ENCODE data around the gene APP.

Gene APP

GRCh38 chr21:25896501-25897056 lies 274.0 kb downstream of the APP start:
- DNase-seq, result no peak

GRCh38 chr21:25895565-25896205 lies 274.9 kb downstream of the APP start:
- DNase-seq, result peak; percentile 36 to 83

GRCh38 chr21:25893191-25893590 lies 277.4 kb downstream of the APP start:
- no peak for DNase-seq

- no peak for DNase-seq
These were observed 279.0 kb downstream of the APP start for GRCh38 chr21:25891596-25891995.

DNA sequence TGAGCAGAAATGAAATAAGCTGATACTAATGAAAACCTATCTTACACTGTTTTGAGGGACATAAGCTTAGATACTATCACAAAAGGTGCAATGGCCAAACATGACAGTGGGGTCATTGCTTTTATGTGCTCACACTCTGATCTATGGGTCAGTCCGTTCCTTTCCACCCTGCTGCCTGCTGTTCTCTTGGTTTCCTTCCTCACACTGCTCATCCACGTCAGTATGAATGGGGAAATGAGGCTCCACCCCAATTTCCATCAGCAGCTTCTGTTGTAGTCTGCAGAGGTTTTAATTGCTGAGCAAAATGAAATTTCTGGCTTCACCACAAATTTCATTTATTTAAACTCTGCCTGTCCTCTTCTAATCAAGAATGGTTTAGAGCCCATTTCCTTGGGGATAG lies 280.6 kb downstream of the APP start:
- no peak for DNase-seq

- no peak for DNase-seq
These were observed 281.9 kb downstream of the APP start for GRCh38 chr21:25888711-25889110.

GRCh38 chr21:25887646-25888306 lies 282.8 kb downstream of the APP start:
- no peak for DNase-seq

DNA sequence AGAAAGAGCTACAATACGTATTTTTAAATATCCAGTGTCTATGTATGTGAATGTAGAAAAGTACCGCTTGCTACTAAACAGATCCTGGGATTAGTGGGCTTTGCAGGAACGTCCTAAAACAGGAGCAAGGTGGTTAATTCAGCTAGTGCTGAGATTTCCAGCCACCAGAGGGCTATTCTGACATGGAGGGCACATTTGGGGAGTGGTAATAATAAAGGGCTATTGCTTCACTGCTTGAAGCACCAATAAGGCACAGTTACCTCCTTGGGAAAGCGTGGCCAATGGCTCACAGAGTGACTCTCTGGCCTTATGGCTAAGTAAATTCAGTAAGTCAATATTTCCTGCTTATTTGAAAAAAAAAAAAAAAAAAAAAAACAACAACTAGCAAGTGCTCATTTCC lies 283.4 kb downstream of the APP start:
- no peak for DNase-seq

DNA sequence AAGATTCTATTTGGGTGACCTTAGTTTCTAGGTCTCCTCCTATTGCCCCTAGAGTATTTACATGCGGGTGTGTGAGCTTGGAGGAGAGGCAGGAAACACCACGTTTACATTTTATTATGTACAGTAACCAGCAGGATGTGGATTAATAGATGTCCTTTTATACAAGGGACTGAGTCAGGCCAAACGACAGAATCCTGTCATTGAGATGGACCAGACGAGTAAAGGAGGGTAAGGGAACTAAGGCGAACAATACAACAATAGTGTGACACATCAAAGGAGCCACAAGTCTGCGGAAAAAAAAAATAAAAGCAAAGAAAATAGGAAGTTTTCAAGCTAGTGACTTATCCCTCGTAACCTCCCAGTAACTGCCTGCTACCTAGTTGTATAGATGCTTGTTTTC lies 284.7 kb downstream of the APP start:
- DNase-seq, result no peak

DNA sequence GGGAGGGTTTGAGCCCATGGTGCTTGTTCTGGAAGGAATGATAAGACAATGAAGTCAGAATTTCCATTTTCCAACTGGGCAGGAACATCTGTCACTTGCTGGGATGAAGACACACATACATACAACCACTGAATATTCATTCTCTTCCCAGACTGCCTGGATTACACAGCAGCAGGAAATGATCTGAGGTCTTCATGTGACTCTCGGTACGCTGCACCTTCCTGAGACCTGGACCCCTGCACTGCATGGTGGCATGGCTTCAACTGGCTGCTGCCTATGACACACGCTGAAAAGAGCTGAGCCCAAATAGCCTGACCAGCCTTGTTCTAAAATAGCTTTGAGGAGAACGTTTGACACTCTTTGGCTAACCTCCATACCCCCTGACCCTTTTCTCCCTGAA lies 285.2 kb downstream of the APP start:
- DNase-seq, result no peak

GRCh38 chr21:25884311-25884710 lies 286.3 kb downstream of the APP start:
- DNase-seq, result no peak

- DNase-seq, result peak; percentile 58 to 80
These were observed 288.8 kb downstream of the APP start for GRCh38 chr21:25881524-25882376.

GRCh38 chr21:25879203-25879602 lies 291.4 kb downstream of the APP start:
- DNase-seq, result no peak

GRCh38 chr21:25878344-25878743 lies 292.2 kb downstream of the APP start:
- no peak for DNase-seq

DNA sequence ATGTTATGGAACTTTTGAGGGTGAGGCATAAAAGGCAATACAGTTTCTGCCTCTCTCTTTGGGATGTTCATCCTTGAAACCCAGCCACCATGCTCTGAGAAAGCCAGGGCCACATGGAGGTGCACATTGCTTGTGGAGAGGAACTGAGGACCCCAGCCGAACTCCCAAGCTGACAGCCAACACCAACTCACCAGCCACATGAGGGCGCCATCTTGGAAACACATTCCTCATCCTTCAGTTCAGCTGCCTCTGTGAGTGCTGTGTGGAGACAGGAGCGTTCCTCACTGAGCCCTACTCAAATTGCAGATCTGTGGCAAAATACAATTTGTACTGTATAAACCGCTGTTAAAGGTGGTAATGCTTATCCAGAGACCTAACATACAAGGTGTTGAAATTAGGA lies 298.3 kb downstream of the APP start:
- DNase-seq, result no peak

- DNase-seq, result no peak
These were observed 299.0 kb downstream of the APP start for GRCh38 chr21:25871566-25871965.

DNA sequence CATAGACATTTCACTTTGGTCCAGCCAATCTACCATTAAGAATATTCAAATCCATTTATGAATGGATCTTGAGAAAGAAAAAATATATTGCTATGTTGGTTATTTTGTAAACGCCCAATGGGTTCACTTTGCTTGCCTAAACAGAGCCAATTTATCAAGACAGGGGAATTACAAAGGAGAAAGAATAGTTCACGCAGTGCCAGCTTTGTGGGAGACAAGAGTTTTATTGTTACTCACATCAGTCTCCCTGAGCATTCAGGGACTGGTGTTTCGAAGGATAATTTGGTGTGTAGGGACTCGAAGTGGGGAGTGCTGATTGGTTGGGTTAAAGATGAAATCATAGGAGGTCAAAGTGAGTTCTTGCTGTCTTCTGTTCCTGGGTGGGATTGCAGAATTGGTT lies 300.5 kb downstream of the APP start:
- no peak for DNase-seq

- no peak for DNase-seq
These were observed 303.5 kb downstream of the APP start for GRCh38 chr21:25867061-25867460.

DNA sequence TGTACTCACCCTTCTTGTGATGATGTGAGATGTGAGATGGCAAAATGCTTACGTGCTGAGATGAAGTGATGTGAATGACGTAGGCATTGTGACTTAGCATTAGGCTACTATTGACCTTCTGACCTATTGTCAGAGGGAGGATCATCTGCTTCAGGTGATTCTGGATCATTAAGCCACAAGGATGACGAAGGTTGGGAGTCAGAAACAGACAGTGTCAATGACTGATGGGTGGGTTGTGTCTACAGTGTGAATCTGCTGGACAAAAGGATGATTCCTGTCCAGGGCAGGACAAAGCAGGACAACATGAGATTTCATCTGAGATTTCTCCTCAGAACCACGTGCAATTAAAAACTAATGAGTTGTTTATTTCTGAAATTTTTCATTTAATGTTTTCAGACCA lies 306.8 kb downstream of the APP start:
- no peak for DNase-seq

DNA sequence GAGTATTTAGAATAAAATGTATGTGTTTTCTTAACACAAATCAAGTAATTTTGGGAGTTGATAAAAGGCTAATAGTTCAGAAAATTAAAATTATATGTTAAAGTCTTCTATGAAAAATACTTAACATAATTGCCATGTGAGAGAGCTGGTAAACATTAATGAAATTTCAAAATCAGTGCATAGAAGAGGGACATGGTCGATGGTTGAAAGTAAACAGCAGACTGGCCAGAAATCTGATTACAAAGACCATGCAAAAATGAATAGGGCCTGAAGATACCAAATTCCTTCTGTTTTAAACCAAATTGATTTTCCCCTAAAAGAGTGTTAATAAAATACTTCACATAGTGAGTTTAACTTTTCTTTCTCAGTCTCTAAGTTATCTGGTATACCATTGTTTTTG lies 307.5 kb downstream of the APP start:
- no peak for DNase-seq

GRCh38 chr21:25862596-25862995 lies 308.0 kb downstream of the APP start:
- peak in 1 of 2 experiments; percentile 57 for DNase-seq

DNA sequence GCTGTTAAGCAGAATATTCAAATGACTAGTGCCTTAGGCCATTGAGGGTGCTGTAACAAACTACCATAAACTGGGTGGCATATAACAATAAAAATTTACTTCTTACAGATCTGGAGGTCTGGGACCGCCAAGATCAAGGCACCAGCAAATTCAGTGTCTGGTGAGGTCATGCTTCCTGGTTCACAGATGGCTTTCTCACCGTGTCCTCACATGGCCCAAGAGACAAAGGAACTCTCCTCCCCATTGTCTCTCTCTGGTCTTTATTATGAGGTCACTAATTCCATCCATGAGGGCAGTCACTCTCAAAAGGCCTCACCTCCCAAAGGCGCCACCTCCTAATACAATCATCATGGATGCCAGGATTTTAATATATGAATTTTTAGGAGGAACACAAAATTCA lies 308.5 kb downstream of the APP start:
- no peak for DNase-seq

- DNase-seq, result no peak
These were observed 311.2 kb downstream of the APP start for GRCh38 chr21:25859235-25859929.

Data from NCI-H446 (cell line).